ENCODE data around the gene RNF223. TPM values are rescaled to one million over a fixed set of nuclear protein-coding genes. Genes with fewer than 3 reads are reported as not detected.

The RNF223 gene
- total RNA-seq, 1 experiment from 2014 or later = not detected

DNA sequence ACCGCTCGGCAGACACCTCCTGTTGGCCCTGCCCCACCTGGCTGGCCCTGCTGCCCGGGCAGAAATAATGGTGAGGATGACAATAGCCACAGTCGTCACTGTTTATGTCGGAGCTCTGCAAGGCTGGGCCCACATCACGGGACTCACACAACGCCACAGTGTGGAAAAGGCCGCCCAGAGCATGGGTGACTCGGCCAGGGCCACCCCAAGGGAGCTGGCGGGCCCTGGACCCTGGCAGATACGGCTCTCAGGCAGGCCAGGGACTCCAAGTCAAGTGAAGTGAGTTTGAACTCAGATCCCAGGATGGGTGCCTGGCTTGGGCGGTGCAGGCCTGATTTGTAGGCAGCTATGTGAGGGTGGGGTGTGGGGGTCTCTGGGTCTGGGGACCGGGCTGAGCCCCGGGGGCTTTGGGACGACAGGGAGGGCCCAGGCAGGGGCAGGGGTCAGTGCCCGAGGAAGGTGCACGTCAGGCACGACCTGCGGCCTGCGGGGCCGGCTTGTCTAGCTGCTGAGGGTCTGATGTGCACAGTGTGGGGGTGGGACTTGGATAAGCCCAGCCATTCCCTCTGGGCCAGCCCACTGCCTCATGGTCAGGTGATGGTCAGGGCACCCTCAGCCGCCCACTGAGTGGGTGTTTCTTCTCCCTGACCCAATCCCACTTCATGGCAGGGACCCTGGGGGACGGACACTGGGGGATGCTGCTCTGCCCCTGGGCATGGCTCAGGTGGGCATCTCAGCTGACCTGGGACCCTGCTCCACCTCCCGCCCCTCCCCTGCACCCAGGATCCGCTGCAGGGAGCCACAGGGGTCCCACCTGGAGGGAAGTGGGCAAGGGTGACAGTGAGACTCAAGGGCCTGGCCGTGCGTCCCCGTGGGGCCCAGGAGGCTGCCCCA is 1.0 kb downstream of the RNF223 start:
- no peaks in the 10 kb centered on the region for H3K4me1 ChIP-seq (ENCODE audit: insufficient read depth, low read length)
- H3K27ac ChIP-seq (ENCODE audit: insufficient read length, low read depth, low read length) = no peak overlapping the region
- no peaks in the 10 kb centered on the region; a peak in 1 of 5 replicates for H3K9me3 Mint-ChIP-seq
- no peak overlapping the region for H3K4me3 Mint-ChIP-seq
- WGBS (ENCODE audit: extremely low coverage, insufficient read length, low lambda C conversion rate) = no CpG with 5 or more reads among the region's 28 CpGs
- H3K36me3 Mint-ChIP-seq (ENCODE audit: insufficient read depth in 1 of 3, low read depth in 3 of 3) = no peaks in the 10 kb centered on the region
- no peak overlapping the region for H2AFZ ChIP-seq (ENCODE audit: low read length)
- no peak overlapping the region for H4K5ac ChIP-seq (ENCODE audit: insufficient read length, low read depth, low read length)
- H3K4me2 ChIP-seq (ENCODE audit: insufficient read depth, insufficient read length, low read length) = no peak overlapping the region
- no peak overlapping the region for H2BK15ac ChIP-seq (ENCODE audit: low read depth, low read length)
- H3K4me1 Mint-ChIP-seq = peaks cover under 1 to 13% of the 10 kb centered on the region in 2 experiments; a peak in 3 of 4 replicates
- no peak overlapping the region for H3K23ac ChIP-seq (ENCODE audit: insufficient read length, low read depth, low read length)
- H3K23me2 ChIP-seq (ENCODE audit: insufficient read length, low read depth, low read length, poor library complexity, severe bottlenecking) = peaks cover 3% of the 10 kb centered on the region
- no peak overlapping the region for H2BK5ac ChIP-seq (ENCODE audit: insufficient read length, low read length)
- H2BK120ac ChIP-seq (ENCODE audit: low read depth, low read length, poor library complexity, severe bottlenecking) = no peak overlapping the region
- no peak overlapping the region for H3K4ac ChIP-seq (ENCODE audit: low read depth, low read length)
- no peaks in the 10 kb centered on the region for H3K9me3 ChIP-seq (ENCODE audit: control insufficient read depth, low read depth, low read length)
- H3T11ph ChIP-seq (ENCODE audit: low read length) = no peak overlapping the region
- H3K14ac ChIP-seq (ENCODE audit: insufficient read depth, low read length) = no peak overlapping the region
- no peak overlapping the region for H2BK20ac ChIP-seq (ENCODE audit: low read depth, low read length, poor library complexity, severe bottlenecking)
- no peak overlapping the region for H4K91ac ChIP-seq (ENCODE audit: insufficient read length, low read depth, low read length)
- peaks cover 32% of the 10 kb centered on the region for H3K27me3 Mint-ChIP-seq (ENCODE audit: low read depth)
- H2AK5ac ChIP-seq (ENCODE audit: insufficient read length, low read length) = no peak overlapping the region
- H3K79me1 ChIP-seq (ENCODE audit: insufficient read depth, low read depth, low read length, poor library complexity, severe bottlenecking) = no peaks in the 10 kb centered on the region
- H4K8ac ChIP-seq (replicated peaks; ENCODE audit: insufficient read length, low read depth, low read length) = no peak overlapping the region
- H2BK12ac ChIP-seq (ENCODE audit: insufficient read length, low read depth, low read length) = no peak overlapping the region
- H3K56ac ChIP-seq (ENCODE audit: insufficient read length, low read depth, low read length) = no peak overlapping the region
- H3K79me2 ChIP-seq (ENCODE audit: insufficient read depth, low read length) = no peaks in the 10 kb centered on the region
- DNase-seq = no peak
- no peak overlapping the region for H3K9ac ChIP-seq (ENCODE audit: extremely low read depth, insufficient read length, low read length)
- H3K27ac Mint-ChIP-seq = no peak overlapping the region; a peak in 1 of 7 replicates
- no peaks in the 10 kb centered on the region; the same call in 1 of the 2 replicates for H3K27me3 ChIP-seq (ENCODE audit: insufficient read depth, low read length)
- H4K20me1 ChIP-seq (ENCODE audit: control insufficient read depth, insufficient read depth, insufficient read length) = no peaks in the 10 kb centered on the region
- TF ChIP-seq CTCF (conservative IDR thresholded peaks at IDR 0.05) = no peak
- no peak overlapping the region for H3K18ac ChIP-seq (ENCODE audit: insufficient read length, low read depth, low read length)
